Coronary artery (tissue), 2 donors: Measurements from ENCODE around the gene RAB8B.
A peak's percentile ranks its signal among the peaks of the same experiment; 100 is the strongest.

Experiments
- DNase-seq: peaks from one replicate; pipeline ENCODE4 v3.0.0-alpha.2; 2017; ENCODE audit warnings: low spot score
- H3K27ac ChIP-seq, 2 donors: fragments of 200-600 bp; sonication (generic); one replicate each; pipeline ENCODE4 v1.5.1; 2016 to 2019
- H3K4me3 ChIP-seq: fragments of 200-600 bp; sonication (generic); 2 replicates; pipeline ENCODE4 v1.5.1; 2016; ENCODE audit warnings: mild to moderate bottlenecking, moderate library complexity
- TF ChIP-seq, protein P1 (sequence below): fragments of 200-600 bp; sonication (generic); IDR thresholded peaks from one replicate; pipeline ENCODE4 v1.5.1; 2019; ENCODE audit warnings: antibody characterized with exemption

The RAB8B gene

DNA sequence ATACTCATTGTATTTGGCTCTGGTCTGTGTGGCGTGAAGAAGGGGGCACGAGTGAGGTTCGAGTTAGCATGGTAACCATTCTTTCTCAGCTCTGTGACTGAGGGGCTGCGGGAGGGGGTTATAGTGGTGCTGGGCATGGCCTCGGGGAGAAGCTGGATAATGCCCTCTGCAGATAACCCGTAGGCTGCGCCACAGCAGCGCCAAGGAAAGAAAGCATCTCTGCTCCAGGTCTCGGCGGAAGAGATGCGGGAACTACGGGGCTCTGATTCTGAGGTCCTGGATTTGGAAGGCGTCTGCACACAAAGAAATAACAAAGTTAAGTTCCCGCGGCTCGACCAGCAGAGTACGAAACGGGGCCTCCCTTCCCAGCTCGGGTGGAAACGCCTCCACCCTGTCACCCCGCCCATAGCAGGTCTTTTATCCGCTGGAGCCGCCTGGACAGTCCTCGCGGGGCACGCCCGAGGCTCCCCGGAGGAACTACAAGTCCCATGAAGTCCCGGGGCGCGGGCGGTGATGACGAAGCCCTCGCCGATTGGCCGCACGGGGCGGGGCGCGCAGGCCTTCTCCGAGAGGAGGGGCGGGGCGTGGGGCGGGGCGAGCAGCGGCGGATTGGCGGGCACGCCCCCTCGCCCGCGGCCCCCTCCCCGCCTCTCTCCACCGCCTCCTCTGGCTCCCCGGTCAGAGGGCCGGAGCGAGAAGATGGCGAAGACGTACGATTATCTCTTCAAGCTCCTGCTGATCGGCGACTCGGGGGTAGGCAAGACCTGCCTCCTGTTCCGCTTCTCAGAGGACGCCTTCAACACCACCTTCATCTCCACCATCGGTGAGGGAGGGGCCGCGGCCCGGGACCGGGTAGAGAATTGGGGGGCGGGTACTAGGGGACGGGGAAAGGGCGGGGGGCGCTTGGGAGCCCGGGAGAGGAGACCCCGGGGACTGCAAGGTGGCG, at the start of gene RAB8B:
RAB8B (plus strand) TSS at position 681 of the 946 bp plus-strand sequence; CDS start at position 700, 19 bp downstream.
- peak within 1 kb of the TSS; percentile 93 for H3K4me3 ChIP-seq
- TF ChIP-seq, protein P1, sequence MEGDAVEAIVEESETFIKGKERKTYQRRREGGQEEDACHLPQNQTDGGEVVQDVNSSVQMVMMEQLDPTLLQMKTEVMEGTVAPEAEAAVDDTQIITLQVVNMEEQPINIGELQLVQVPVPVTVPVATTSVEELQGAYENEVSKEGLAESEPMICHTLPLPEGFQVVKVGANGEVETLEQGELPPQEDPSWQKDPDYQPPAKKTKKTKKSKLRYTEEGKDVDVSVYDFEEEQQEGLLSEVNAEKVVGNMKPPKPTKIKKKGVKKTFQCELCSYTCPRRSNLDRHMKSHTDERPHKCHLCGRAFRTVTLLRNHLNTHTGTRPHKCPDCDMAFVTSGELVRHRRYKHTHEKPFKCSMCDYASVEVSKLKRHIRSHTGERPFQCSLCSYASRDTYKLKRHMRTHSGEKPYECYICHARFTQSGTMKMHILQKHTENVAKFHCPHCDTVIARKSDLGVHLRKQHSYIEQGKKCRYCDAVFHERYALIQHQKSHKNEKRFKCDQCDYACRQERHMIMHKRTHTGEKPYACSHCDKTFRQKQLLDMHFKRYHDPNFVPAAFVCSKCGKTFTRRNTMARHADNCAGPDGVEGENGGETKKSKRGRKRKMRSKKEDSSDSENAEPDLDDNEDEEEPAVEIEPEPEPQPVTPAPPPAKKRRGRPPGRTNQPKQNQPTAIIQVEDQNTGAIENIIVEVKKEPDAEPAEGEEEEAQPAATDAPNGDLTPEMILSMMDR: no peak
- DNase-seq: peak; percentile 99
- peak within 1 kb of the TSS; percentile 77 to 93 for H3K27ac ChIP-seq

DNA sequence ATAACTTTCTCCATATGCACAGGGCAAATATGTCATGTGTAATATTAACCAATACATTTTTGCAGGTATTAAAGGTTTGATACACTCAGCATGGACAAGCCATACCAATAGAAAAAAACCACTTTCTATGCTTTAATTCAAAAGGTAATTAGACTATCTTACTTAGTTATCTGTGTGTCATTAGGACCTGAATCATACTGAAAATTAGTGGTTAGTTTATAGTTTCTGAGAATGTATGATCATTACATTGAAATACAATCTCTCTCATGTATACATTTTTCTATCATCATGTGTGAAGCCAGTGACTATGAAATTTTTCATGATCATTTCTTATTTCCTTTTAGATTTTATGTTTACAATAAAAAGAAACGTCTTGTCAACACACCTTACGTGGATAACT, 48.5 kb upstream of the RAB8B start:
- DNase-seq: no peak
- H3K4me3 ChIP-seq: no peak overlapping the region
- TF ChIP-seq, protein P1: no peak
- H3K27ac ChIP-seq: no peak overlapping the region

DNA sequence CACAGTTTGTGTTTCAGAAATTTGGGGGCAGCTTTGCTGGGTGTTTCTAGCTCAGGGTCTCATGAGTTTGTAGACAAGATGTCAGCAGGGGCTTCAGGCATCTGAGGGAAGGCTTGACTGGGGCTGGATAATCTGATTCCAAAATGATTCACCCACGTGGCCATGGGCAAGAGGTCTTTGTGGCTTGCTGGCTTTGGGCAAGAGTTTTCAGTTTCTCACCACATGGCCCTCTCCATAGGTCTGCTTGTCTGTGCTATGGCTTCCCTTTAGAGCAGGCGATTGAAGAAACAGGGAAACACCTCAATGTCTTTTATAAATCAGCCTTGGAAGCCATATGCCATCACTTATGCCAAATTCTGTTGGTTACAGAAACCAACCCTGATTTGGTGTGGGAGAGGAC, 44.0 kb upstream of the RAB8B start:
- H3K4me3 ChIP-seq: no peak overlapping the region
- TF ChIP-seq, protein P1: no peak
- no peak overlapping the region for H3K27ac ChIP-seq
- DNase-seq: no peak

GRCh38 chr15:63146684-63147083, 42.7 kb upstream of the RAB8B start:
- TF ChIP-seq, protein P1: no peak
- DNase-seq: no peak
- Histone ChIP-seq H3K27ac (no peak overlapping the region), H3K4me3 (no peak overlapping the region)

GRCh38 chr15:63151665-63152064, 37.7 kb upstream of the RAB8B start:
- no peak overlapping the region for H3K27ac ChIP-seq
- no peak overlapping the region for H3K4me3 ChIP-seq
- TF ChIP-seq, protein P1: no peak
- DNase-seq: no peak

DNA sequence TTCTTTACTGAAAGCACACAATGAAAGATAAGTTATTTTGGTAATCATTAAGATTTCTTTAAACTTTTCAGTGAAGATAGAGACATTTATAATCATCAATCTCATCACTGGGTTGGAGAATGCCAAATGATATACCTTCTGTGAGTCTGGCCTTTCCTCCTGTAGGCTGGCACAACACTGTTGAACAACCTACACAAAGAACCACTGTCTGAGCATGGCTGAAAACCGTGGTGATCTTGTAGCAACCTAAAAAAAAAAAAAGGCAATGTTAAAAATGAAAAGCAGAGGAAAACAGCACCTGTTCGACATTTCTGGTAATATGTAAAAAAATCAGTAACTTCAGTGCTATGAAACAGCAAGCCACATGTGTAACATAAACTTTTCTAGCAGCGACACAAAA, 33.9 kb upstream of the RAB8B start:
- TF ChIP-seq, protein P1: no peak
- Histone ChIP-seq H3K27ac (no peak overlapping the region), H3K4me3 (peak overlapping the region; percentile 95)
- no peak for DNase-seq
